Activated T-helper 9 cell treated with anti-CD3 and anti-CD28 coated beads, Interleukin-2, amount 50 U/mL, for 16 hours (primary cell): Measurements from ENCODE around the gene STRC.
"Not testable (repeated sequence)": the region's sequence is repeated elsewhere in the genome, so short reads cannot be mapped to it uniquely, and the experiment has no call there.

Experiments
- DNase-seq: peaks from one replicate; pipeline ENCODE4 v3.0.0-alpha.2; 2020; ENCODE audit warnings: low read depth

STRC gene

GRCh38 chr15:43563793-43564192 is 54.8 kb downstream of the STRC start:
- not testable (repeated sequence) for DNase-seq

GRCh38 chr15:43562753-43563152 is 55.8 kb downstream of the STRC start:
- DNase-seq = not testable (repeated sequence)

DNA sequence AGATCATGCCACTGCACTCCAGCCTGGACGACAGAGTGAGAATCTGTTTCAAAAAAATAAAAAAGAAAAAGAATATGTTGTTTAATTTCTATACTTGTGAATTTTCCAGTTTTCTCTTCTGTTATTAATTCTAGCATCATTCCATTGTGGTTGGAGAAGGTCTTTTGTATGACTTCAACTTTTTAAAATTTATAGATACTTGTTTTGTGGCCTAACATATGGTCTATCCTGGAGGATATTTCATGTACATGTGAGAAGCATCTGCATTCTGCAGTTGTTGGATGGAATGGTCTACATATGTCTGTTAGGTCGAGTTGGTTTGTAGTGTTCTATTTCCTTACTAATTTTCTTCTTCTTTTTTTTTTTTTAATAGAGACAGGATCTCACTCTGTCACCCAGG is 65.6 kb downstream of the STRC start:
- DNase-seq = no peak

DNA sequence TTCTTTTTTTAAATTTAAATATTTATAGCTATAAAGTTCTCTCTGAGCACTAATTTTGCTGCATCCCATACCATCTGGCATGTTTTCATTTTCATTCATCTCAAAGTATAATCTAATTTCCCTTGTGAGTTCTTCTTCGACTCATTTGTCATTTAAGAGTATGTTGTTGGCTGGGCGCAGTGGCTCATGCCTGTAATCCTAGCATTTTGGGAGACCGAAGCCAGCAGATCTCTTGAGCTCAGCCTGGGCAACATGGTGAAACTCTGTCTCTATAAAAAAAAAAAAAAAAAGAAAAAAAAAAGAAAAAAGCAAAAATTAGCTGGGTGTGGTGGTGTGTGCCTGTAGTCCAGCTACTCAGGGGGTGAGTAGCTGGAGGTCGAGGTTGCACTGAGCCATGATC is 66.3 kb downstream of the STRC start:
- no peak for DNase-seq

GRCh38 chr15:43550527-43551363 is 67.9 kb downstream of the STRC start:
- no peak for DNase-seq
